ENCODE data around the gene ACOT11.

ACOT11 gene

GRCh38 chr1:54585181-54586066 is 37.4 kb downstream of the ACOT11 start:
- no peak for DNase-seq (ENCODE audit: low spot score)

- DNase-seq (ENCODE audit: low spot score), result no peak
Measured at GRCh38 chr1:54588377-54588776, 40.3 kb downstream of the ACOT11 start.

- no peak for DNase-seq (ENCODE audit: low spot score)
Measured at GRCh38 chr1:54591127-54591756, 43.2 kb downstream of the ACOT11 start.

DNA sequence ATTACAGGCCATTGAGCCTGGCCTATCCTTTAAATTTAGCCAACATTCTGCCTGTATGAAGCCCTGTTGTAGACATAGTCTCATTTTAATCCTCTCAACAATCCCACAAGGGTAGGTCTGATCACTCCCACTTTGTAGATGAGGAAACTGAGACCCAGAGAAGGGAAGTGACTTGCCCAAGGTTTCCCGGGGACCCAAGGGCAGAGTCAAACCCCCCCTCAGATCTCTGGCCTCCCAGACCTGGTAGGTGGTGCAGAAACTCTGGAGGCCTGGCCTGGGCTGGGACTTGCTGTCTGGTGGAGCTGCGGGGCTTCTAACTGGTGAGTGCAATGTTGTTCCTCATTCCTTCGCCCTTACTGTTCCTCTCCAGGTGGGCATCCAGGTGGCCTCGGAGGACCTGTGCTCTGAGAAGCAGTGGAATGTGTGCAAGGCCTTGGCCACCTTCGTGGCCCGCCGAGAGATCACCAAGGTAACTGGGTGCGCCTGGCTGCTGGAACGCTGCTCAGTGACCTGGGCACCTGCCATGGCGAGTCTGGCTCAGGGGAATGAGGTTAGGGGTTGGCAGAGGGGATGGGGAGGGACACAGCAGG is 45.6 kb downstream of the ACOT11 start:
- DNase-seq (ENCODE audit: low spot score), result no peak

GRCh38 chr1:54594463-54594862 is 46.4 kb downstream of the ACOT11 start:
- DNase-seq (ENCODE audit: low spot score), result no peak

DNA sequence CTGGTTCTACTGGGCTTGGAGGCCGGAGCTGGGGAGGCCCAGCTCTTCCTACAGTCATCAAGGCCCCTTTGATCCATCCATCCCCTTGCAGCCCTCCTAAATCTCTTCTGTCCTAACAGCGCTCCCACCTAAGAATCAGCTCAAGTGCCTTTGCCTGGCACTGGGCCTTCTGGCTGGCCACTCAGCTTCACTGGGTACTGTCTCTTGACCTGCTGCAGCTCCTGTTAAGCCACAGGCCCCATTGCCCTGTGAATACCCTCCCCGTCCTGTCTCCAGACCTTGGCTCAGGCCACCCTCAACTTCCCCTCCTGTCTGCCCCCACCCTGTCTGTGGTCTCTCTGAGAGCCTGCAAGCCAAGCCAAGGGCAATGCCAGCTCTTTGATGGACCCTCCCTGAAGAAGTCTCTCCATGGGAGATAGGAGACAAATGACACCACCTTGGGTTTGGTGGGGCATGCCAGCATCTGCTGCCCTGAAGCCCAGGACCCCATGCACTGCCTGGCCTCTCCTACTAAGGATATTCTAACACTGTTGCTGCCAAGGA is 48.0 kb downstream of the ACOT11 start:
- DNase-seq (ENCODE audit: low spot score), result no peak

GRCh38 chr1:54596756-54597155 is 48.7 kb downstream of the ACOT11 start:
- DNase-seq (ENCODE audit: low spot score), result no peak

- no peak for DNase-seq (ENCODE audit: low spot score)
Measured at GRCh38 chr1:54597455-54598030, 49.5 kb downstream of the ACOT11 start.

- DNase-seq (ENCODE audit: low spot score), result no peak
Measured at GRCh38 chr1:54599211-54599823, 51.3 kb downstream of the ACOT11 start.

DNA sequence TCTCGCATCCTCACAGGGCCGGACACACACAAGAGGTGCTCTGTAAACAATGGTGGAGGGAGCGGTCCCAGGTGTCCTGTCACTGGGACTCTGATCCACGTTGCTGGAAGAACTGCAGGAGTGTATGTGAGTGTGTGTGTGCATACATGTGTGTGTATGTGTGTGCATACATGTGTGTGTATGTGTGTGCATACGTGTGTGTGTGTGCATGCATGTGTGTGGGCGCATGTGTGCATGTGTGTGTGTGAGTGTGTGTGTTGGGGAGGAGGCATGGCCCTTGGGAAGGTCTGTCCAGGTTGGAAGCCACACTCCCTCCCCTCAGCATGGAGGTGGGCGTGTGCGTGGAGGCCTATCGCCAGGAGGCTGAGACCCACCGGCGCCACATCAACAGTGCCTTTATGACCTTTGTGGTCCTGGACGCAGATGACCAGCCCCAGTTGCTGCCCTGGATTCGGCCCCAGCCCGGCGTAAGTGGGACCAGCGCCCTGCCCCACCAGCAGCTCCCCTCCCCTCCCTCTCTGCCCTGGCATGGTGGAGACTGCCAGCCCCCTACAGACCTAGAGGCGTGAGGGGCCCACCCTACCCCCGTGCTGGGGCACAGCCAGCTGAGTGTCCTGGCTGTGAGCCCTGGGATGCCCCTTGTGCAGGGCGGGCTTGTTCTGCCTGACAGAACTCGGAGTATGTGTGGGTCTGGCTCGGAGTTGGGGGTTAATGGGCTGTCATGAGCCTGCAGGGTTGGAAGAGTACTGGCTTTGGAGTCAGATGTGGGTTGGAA is 53.1 kb downstream of the ACOT11 start:
- DNase-seq (ENCODE audit: low spot score), result no peak

GRCh38 chr1:54601730-54602129 is 53.7 kb downstream of the ACOT11 start:
- DNase-seq (ENCODE audit: low spot score), result no peak

- DNase-seq (ENCODE audit: low spot score), result no peak
Measured at GRCh38 chr1:54602554-54602953, 54.5 kb downstream of the ACOT11 start.

- no peak for DNase-seq (ENCODE audit: low spot score)
Measured at GRCh38 chr1:54603241-54603640, 55.2 kb downstream of the ACOT11 start.

- DNase-seq (ENCODE audit: low spot score), result no peak
Measured at GRCh38 chr1:54604051-54604450, 56.0 kb downstream of the ACOT11 start.

DNA sequence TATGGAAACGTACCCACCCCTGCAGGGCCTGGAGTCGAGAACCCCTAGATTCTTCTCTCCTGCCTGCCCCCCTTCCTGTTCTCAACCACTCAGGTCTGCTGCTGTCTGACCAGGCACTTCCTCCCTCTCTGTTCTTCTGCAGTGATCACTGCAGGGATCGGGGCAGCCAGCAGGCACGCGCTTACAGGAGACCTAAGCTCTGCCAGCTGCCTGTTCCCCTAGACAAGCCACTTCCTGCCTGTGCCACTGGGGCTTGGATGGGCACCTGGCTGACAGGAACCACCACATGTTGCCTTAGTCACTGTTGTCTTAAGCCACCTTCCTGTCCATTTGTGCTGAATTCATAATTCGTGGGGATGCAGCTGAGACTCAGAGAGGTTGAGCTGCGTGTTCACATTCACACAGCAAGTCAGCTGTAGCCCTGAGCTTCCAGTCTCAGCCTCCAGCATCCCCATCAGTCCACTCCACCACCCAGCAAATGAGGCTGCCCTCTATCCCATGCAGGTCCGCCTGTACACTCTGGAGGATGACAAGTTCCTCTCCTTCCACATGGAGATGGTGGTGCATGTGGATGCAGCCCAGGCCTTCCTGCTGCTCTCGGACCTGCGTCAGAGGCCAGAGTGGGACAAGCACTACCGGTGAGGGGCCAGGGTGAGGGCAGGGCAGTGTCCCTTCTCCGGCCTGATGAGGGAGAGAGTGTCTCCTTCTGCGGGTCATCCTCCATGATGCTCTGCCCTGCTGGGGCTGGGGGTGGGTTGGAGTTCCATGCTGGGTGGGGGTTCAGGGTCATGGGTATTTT is 56.7 kb downstream of the ACOT11 start:
- peak; percentile 5 for DNase-seq (ENCODE audit: low spot score)

DNA sequence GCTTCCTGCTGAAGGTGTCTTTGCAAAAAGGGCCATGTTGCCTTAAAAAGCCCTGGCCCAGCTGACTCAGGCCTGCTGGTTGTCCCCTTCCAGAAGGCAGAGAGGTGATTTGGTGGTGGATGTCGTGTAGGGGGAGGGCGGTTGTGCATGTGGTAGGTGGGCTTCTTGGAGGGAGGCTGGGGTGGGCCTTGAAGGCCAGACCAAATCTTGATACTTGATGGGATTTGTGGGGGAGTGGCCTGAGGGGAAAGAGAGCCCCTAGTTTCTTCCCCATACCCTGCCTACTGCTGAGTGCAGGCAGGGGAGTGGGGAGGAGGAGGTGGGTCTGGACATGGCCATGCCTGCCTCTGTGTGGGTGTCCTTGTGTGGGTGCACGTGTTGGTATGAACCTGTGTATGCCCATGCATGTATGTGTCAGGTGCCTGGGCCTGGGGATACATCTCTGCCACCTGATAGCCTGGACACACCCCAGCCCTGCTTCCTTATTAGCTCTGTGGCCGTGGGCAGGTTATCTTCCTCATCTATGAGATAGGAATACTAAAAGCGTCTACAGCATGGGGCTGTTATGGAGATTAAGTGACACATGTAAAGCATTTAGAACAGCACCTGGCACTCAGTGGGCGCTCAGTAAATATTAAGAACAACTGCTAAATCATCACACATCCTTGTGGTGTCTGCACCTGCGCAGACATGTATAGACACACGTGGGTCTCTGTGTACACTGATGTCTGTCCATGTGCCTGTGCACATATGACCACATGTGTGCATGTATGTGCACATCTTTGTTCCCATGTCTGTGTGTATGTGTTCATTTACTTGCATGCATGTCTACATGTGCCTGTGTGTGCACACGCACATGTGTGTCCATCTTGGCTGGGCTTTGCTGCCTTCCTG is 58.3 kb downstream of the ACOT11 start:
- DNase-seq (ENCODE audit: low spot score), result no peak

DNA sequence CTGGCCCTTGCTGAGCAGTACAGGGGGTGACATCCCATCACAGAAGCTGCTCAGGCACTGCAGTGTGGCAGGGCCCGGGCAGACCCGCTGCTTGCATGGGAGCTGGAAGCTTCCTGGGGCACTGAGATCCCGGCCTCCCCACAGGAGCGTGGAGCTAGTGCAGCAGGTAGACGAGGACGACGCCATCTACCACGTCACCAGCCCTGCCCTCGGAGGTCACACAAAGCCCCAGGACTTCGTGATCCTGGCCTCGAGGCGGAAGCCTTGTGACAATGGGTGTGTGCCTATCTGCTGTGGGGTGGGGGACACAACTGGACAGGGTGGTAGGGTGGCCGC is 58.9 kb downstream of the ACOT11 start:
- no peak for DNase-seq (ENCODE audit: low spot score)

- DNase-seq (ENCODE audit: low spot score), result no peak
Measured at GRCh38 chr1:54607821-54608565, 60.0 kb downstream of the ACOT11 start.
